HEK293 (cell line): Measurements from ENCODE around the gene CHN2.

Experiments
- ZNF10 ChIP-seq: fragments of 450-650 bp; formaldehyde crosslinking; IDR thresholded peaks from 2 replicates; pipeline ENCODE4 v1.5.1; 2017; ENCODE audit warnings: missing biosample characterization, missing genetic modification characterization
- ZNF354C ChIP-seq: fragments of 450-650 bp; formaldehyde crosslinking; IDR thresholded peaks from 2 replicates; pipeline ENCODE4 v1.5.1; 2016; ENCODE audit warnings: missing biosample characterization, missing genetic modification characterization, low read depth, borderline replicate concordance

DNA sequence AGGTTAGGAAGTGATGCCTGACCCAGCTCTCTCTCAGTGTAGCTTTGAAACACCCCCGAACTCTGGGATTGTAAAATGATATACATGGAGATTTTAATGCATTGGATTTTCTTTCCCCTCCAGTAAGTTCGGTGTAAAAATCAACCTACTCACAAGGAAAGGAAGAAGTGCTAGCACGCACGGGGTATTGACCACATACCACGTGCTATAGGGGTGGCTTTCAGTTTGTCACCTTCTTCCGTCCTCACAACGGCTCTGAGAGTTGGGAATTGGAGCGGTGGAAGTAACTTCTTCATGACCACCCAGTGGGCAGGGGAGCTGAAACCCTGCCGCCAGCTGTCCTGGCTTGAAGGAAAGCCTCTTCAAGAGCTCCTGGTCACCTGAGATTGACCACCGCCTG lies 219.6 kb downstream of the CHN2 start:
- TF ChIP-seq ZNF10 (tag by site-specific recombination): no peak
- no peak for TF ChIP-seq ZNF354C (tag by site-specific recombination)
